ENCODE results near the gene XPR1.

XPR1 gene

GRCh38 chr1:180909462-180909976 is 277.7 kb downstream of the XPR1 start:
- TF ChIP-seq EGR1 (IDR thresholded peaks at IDR 0.05), result no peak
- no peak for TF ChIP-seq YY1 (IDR thresholded peaks at IDR 0.05; ENCODE audit: low read depth)

DNA sequence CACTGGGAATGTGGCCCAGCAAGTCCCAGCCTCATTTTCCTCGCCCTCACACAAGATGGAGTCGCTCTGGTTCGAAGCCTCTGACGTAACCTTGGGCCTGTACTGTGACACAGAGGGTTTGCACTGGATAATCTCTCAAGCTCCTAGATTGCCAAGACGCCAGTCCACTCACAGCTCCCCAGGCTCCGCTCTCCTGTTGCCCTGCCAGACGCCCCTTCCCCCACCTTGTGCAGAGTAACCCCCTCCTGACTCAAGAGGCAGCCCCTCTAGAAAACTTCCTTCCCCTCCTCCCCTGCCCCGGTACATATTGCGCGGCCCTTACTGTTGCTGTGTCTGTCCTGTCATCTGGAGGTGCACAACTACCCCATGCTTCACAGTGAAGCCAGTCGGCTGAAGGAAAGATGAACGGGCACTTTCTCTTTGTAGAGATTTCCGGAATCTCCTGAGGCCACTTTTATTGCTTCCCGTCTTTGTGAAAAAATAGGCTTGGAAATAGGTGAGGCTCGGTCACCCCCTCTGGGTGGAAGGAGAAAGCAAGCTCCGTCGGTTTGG is 279.9 kb downstream of the XPR1 start:
- TF ChIP-seq EGR1 (IDR thresholded peaks at IDR 0.05) (no peak), CEBPB (IDR thresholded peaks at IDR 0.05) (no peak), RAD21 (IDR thresholded peaks at IDR 0.05; ENCODE audit: low read depth) (no peak), TEAD4 (IDR thresholded peaks at IDR 0.05) (no peak), CREB1 (IDR thresholded peaks at IDR 0.05; ENCODE audit: low read depth) (no peak), FOXM1 (IDR thresholded peaks at IDR 0.05; ENCODE audit: borderline replicate concordance, low read depth) (no peak), ZBTB7A (IDR thresholded peaks at IDR 0.05; ENCODE audit: low read depth) (no peak), EP300 (IDR thresholded peaks at IDR 0.05; ENCODE audit: borderline replicate concordance) (no peak), NFIC (IDR thresholded peaks at IDR 0.05) (no peak), TCF12 (IDR thresholded peaks at IDR 0.05; ENCODE audit: low read depth) (no peak), TAF1 (IDR thresholded peaks at IDR 0.05; ENCODE audit: low read depth) (no peak)
- TF ChIP-seq, protein P1, sequence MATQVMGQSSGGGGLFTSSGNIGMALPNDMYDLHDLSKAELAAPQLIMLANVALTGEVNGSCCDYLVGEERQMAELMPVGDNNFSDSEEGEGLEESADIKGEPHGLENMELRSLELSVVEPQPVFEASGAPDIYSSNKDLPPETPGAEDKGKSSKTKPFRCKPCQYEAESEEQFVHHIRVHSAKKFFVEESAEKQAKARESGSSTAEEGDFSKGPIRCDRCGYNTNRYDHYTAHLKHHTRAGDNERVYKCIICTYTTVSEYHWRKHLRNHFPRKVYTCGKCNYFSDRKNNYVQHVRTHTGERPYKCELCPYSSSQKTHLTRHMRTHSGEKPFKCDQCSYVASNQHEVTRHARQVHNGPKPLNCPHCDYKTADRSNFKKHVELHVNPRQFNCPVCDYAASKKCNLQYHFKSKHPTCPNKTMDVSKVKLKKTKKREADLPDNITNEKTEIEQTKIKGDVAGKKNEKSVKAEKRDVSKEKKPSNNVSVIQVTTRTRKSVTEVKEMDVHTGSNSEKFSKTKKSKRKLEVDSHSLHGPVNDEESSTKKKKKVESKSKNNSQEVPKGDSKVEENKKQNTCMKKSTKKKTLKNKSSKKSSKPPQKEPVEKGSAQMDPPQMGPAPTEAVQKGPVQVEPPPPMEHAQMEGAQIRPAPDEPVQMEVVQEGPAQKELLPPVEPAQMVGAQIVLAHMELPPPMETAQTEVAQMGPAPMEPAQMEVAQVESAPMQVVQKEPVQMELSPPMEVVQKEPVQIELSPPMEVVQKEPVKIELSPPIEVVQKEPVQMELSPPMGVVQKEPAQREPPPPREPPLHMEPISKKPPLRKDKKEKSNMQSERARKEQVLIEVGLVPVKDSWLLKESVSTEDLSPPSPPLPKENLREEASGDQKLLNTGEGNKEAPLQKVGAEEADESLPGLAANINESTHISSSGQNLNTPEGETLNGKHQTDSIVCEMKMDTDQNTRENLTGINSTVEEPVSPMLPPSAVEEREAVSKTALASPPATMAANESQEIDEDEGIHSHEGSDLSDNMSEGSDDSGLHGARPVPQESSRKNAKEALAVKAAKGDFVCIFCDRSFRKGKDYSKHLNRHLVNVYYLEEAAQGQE (IDR thresholded peaks at IDR 0.05; ENCODE audit: low read depth), result no peak
- TF ChIP-seq, protein P2, sequence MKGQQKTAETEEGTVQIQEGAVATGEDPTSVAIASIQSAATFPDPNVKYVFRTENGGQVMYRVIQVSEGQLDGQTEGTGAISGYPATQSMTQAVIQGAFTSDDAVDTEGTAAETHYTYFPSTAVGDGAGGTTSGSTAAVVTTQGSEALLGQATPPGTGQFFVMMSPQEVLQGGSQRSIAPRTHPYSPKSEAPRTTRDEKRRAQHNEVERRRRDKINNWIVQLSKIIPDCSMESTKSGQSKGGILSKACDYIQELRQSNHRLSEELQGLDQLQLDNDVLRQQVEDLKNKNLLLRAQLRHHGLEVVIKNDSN (IDR thresholded peaks at IDR 0.05), result no peak

DNA sequence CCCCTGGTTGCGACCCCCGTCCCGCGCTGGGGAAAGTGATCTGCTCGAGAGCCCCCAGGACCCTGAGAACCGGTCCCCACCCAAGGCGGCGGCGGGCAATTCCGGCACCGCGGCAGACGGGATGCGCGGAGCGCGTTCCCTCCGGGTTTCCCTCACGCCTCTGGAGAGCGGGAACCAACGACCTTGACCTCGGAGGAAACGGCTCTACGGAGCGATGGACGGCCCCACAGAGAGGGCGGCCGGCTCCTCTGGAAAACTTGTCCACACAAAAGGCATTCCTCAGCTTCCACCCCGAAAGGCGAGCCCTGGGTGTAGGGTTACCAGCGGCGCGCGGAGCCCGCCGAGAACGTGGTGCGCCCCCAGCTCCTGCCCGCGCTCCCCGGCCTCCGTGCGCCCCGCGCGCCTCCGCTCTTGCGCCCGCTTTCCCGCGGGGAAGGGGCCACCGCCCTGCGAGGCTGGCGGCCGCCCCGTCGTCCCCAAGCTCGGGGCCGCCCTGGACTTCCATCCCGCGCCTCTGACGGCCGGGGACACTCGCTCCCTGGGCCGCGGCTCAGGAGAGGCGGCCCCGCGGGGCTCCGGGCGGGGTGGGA is 280.5 kb downstream of the XPR1 start:
- TF ChIP-seq MAX (IDR thresholded peaks at IDR 0.05) (peak; percentile 62), ZBTB7A (IDR thresholded peaks at IDR 0.05; ENCODE audit: low read depth) (no peak)

DNA sequence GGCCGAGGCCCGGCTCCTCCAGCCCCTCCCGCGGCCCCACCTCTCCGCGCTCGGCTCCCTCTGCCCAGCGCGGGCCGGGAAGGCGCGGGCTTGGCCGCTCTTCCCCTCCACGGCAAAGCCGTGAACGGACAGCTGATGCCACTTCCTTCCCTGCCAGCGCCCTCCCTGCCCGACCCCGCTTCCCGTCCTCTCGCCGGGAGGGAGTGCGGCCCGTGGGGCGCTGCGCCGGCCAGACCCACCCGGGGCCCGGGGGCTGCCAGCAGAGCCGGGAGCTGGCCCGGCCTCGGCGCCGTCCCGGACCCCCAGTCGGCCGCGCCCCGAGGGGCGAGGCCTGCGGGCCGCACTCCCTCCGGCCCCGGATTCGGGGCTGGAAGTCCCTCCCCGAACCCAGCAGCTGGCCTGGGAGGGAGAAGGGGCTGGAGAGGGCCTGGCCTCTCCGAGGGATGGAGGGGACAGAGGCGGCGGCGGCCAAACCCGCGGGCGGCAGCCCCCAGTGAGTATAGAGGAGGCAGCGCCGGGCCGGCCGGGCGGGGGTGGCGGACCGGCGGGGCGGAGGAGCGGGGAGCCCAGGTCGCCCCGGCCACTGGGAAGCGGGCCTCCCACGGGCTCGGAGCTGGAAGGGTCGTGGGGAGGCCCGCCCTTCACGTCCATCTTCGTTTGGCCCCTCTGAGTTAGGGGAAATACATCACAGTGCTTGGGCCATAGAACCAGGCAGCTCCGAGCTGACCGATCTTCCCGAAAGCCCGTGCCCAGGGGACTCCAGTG is 281.2 kb downstream of the XPR1 start, which contains the start of gene KIAA1614:
TSS of gene KIAA1614 (plus strand) at position 97 of the 765 bp plus-strand sequence. CDS start at position 444, 347 bp downstream.
- TF ChIP-seq CEBPB (IDR thresholded peaks at IDR 0.05), result no peak
- TF ChIP-seq FOXM1 (IDR thresholded peaks at IDR 0.05; ENCODE audit: borderline replicate concordance, low read depth), result no peak
- TF ChIP-seq EGR1 (IDR thresholded peaks at IDR 0.05), result no peak
- no peak for TF ChIP-seq TAF1 (IDR thresholded peaks at IDR 0.05; ENCODE audit: low read depth)

DNA sequence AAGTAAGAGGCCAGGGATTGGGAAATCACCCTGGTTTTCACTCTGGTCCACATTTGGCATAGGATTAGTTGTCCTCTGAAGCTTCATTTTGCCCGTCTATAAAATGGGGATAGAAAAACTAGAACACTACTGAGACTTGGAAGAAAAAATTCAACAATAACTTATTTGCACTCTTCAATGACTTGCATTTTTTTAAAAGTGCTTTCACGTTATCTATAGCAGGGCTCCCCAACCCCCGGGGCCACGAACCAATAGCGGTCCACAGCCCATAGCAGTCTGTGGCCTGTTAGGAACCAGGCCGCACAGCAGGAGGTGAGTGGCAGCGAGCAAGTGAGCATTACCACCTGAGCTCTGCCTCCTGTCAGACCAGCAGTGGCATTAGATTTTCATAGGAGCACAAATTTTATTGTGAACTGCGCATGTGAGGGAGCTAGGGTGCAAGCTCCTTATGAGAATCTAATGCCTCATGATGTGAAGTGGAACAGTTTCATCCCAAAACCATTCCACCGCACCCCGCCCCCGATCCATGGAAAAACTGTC is 283.7 kb downstream of the XPR1 start:
- TF ChIP-seq, protein P1 (IDR thresholded peaks at IDR 0.05; ENCODE audit: low read depth), result no peak
- TF ChIP-seq TCF12 (IDR thresholded peaks at IDR 0.05; ENCODE audit: low read depth) (no peak), CREB1 (IDR thresholded peaks at IDR 0.05; ENCODE audit: low read depth) (no peak), FOXM1 (IDR thresholded peaks at IDR 0.05; ENCODE audit: borderline replicate concordance, low read depth) (no peak), EP300 (IDR thresholded peaks at IDR 0.05; ENCODE audit: borderline replicate concordance) (no peak), YY1 (IDR thresholded peaks at IDR 0.05; ENCODE audit: low read depth) (no peak), TEAD4 (IDR thresholded peaks at IDR 0.05) (no peak), TAF1 (IDR thresholded peaks at IDR 0.05; ENCODE audit: low read depth) (no peak), EGR1 (IDR thresholded peaks at IDR 0.05) (no peak), ZBTB7A (IDR thresholded peaks at IDR 0.05; ENCODE audit: low read depth) (no peak), CEBPB (IDR thresholded peaks at IDR 0.05) (no peak), NFIC (IDR thresholded peaks at IDR 0.05) (no peak)
- TF ChIP-seq, protein P2 (IDR thresholded peaks at IDR 0.05), result no peak

Measured in Ishikawa (cell line).